ENCODE measurements around the gene MORC2. TPM values are rescaled to one million over a fixed set of nuclear protein-coding genes. Genes with fewer than 3 reads are reported as not detected.

The MORC2 gene
- total and polyA plus RNA-seq, 4 experiments from 2014 or later, result 9.5 to 46.3 (median 33.3) TPM

GRCh38 chr22:30875481-30876215 is 92.9 kb downstream of the MORC2 start:
- Histone ChIP-seq H3K27me3 (ENCODE audit: insufficient read depth, low read length) (no peaks in the 10 kb centered on the region), H3K4me3 (ENCODE audit: low read length in 2 of 2) (no peak overlapping the region), H3K27ac (ENCODE audit: low read depth, low read length) (no peak overlapping the region), H3K36me3 (ENCODE audit: insufficient read depth, low read length) (no peaks in the 10 kb centered on the region), H3K9me3 (ENCODE audit: control insufficient read depth in 1 of 2, low read length in 2 of 2) (no peaks in the 10 kb centered on the region), H3K4me1 (ENCODE audit: insufficient read depth, low read length) (no peaks in the 10 kb centered on the region)
- intact Hi-C loops (cut with micrococcal nuclease), result no loop called here
- no peak for DNase-seq
- Mint-ChIP-seq H3K36me3 (no peaks in the 10 kb centered on the region), H3K9me3 (no peaks in the 10 kb centered on the region), H3K4me1 (no peaks in the 10 kb centered on the region), H3K27me3 (no peaks in the 10 kb centered on the region), H3K4me3 (no peak overlapping the region), H3K27ac (no peak overlapping the region)
- POLR2A ChIA-PET (ENCODE audit: partially characterized antibody), result no interaction called here
- CTCF ChIA-PET (ENCODE audit: partially characterized antibody), result no interaction called here

Other genes starting within 250 kb of the MORC2 start
- gene TUG1, start 491 bp upstream of the MORC2 start, total RNA-seq, result 100 to 1,000 TPM; 129 to 132 TPM
- gene TUG1, start 491 bp upstream of the MORC2 start, polyA plus RNA-seq, result 10 to 100 TPM; 12.3 to 20.6 TPM
- gene SMTN, start 112.5 kb upstream of the MORC2 start, total RNA-seq, result 1 to 10 TPM; 1.6 to 1.7 TPM
- gene SMTN, start 112.5 kb upstream of the MORC2 start, polyA plus RNA-seq, result under 1 TPM; 0.34 to 0.78 TPM
- 10 to 100 TPM; 64.2 to 68.6 TPM for gene SELENOM, start 138.8 kb upstream of the MORC2 start, total RNA-seq
- 100 to 1,000 TPM; 107 to 150 TPM for gene SELENOM, start 138.8 kb upstream of the MORC2 start, polyA plus RNA-seq
- gene INPP5J, start 154.2 kb upstream of the MORC2 start, total RNA-seq, result under 1 TPM; 0.15 to 0.22 TPM
- not detected for gene INPP5J, start 154.2 kb upstream of the MORC2 start, polyA plus RNA-seq
- not detected for gene PLA2G3, start 171.7 kb upstream of the MORC2 start, total RNA-seq
- not detected for gene PLA2G3, start 171.7 kb upstream of the MORC2 start, polyA plus RNA-seq
- gene RNF185, start 191.4 kb upstream of the MORC2 start, total RNA-seq, result 10 to 100 TPM; 31.5 to 31.7 TPM
- 10 to 100 TPM; 24.1 to 27.1 TPM for gene RNF185, start 191.4 kb upstream of the MORC2 start, polyA plus RNA-seq
- 10 to 100 TPM; 32.2 to 33.2 TPM for gene LIMK2, start 243.5 kb upstream of the MORC2 start, total RNA-seq
- 10 to 100 TPM; 12.3 to 26.8 TPM for gene LIMK2, start 243.5 kb upstream of the MORC2 start, polyA plus RNA-seq